ENCODE measurements around the gene PABPN1.

GRCh38 chr14:23286020-23286901 lies 35.0 kb upstream of the PABPN1 start, which contains the start of gene HOMEZ:
- TF ChIP-seq RAD21 (conservative IDR thresholded peaks at IDR 0.05) (peak; percentile 15), CTCF (IDR thresholded peaks at IDR 0.05; ENCODE audit: poor library complexity, severe bottlenecking) (peak; percentile 48), POLR2AphosphoS5 (IDR thresholded peaks at IDR 0.05) (peak; percentile 83), EP300 (conservative IDR thresholded peaks at IDR 0.05; ENCODE audit: poor library complexity, severe bottlenecking) (no peak), EZH2 (IDR thresholded peaks at IDR 0.05; ENCODE audit: borderline replicate concordance, insufficient read depth, low read length, poor library complexity, severe bottlenecking) (no peak), MXI1 (conservative IDR thresholded peaks at IDR 0.05; ENCODE audit: poor library complexity, severe bottlenecking) (peak; percentile 53), TAF1 (IDR thresholded peaks at IDR 0.05; ENCODE audit: low read depth) (peak; percentile 65)
- TF ChIP-seq, protein P1, sequence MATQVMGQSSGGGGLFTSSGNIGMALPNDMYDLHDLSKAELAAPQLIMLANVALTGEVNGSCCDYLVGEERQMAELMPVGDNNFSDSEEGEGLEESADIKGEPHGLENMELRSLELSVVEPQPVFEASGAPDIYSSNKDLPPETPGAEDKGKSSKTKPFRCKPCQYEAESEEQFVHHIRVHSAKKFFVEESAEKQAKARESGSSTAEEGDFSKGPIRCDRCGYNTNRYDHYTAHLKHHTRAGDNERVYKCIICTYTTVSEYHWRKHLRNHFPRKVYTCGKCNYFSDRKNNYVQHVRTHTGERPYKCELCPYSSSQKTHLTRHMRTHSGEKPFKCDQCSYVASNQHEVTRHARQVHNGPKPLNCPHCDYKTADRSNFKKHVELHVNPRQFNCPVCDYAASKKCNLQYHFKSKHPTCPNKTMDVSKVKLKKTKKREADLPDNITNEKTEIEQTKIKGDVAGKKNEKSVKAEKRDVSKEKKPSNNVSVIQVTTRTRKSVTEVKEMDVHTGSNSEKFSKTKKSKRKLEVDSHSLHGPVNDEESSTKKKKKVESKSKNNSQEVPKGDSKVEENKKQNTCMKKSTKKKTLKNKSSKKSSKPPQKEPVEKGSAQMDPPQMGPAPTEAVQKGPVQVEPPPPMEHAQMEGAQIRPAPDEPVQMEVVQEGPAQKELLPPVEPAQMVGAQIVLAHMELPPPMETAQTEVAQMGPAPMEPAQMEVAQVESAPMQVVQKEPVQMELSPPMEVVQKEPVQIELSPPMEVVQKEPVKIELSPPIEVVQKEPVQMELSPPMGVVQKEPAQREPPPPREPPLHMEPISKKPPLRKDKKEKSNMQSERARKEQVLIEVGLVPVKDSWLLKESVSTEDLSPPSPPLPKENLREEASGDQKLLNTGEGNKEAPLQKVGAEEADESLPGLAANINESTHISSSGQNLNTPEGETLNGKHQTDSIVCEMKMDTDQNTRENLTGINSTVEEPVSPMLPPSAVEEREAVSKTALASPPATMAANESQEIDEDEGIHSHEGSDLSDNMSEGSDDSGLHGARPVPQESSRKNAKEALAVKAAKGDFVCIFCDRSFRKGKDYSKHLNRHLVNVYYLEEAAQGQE (IDR thresholded peaks at IDR 0.05; ENCODE audit: borderline replicate concordance), result peak; percentile 37

All from neural cell (in vitro differentiated cells).